NCI-H524 (cell line): Measurements from ENCODE around the gene ISOC1.
A peak's percentile ranks its signal among the peaks of the same experiment; 100 is the strongest.

Experiments
- DNase-seq, 2 experiments: peaks; one replicate each; lab custom pipeline; 2025; lab: John Stamatoyannopoulos, UW

Gene ISOC1

DNA sequence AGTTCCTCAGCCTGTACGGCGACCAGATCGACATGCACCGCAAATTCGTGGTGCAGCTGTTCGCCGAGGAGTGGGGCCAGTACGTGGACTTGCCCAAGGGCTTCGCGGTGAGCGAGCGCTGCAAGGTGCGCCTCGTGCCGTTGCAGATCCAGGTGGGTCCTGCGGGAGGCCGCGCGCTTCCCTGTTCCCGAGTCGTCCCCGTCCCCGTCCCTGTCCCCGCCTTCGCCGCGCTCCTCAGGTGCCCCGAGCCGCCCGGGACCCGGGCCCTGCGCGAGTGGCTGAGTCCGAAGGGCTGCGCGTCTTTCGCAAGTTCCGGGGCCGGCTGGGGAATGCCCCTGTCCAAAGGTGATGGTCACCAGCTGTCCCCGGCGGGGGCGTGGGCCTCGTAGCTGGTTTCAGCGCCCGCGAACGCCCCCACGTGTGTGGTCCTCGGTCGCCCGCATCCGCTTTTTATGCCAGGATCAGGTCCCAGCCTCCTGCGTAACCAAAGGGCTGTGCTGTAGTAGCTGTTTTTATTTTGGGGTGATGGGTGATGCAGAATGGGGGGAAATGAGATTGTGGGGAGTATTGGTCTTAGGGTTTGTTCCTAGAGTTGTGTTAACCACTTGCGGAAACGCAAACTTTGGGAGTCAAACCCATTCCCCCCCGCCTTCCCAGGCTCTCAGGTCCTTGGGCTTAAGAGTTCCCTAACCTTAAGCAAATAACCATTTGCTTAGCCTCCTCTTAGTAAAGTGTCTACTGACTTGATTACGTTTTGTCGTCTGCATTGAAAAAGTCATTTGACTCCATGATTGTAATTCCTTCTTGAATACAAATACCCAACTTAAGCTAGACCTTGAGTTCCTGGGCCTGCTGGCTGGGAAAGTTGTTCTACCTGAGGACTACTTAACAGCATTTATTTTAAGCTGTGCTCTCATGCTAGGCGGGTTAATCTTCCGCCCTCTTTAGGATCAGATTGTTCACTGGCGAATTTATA, 663 bp downstream of the ISOC1 start:
- DNase-seq, result peak; percentile 6 to 52

DNA sequence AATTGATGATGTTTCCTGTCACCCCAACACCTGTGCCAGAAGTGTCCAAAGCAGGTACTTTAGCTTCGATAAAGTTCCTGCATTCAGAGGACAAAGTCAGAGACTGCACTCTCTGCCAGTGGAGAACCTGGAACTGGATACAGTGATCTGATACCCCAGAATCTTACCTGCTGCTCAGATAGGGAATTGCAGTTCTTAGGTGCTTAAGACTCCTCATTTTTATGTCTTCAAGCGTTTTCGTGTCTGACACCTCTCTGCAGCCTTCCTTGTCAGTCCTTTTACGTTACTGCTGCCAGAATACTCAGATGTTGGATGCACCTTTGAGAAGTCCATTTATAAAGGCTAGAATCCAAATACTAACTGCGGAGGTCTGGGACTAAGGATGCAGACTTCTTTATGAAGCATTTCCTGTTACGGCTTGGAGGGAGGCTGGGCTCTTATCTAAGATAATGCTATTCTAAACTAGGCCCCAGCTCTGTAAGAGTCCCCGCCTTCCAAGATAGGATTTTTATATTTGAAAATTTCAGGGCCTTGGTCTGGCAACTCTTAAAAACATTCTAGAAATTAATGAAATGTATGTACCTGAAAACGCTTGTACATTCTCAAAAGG, 1.9 kb downstream of the ISOC1 start:
- no peak for DNase-seq

- no peak for DNase-seq
These were observed 3.1 kb downstream of the ISOC1 start for GRCh38 chr5:129097498-129098296.

- DNase-seq, result no peak
These were observed 4.1 kb downstream of the ISOC1 start for GRCh38 chr5:129098488-129099183.

GRCh38 chr5:129099184-129099569, 4.6 kb downstream of the ISOC1 start:
- DNase-seq, result no peak

GRCh38 chr5:129101794-129102193, 7.2 kb downstream of the ISOC1 start:
- no peak for DNase-seq

DNA sequence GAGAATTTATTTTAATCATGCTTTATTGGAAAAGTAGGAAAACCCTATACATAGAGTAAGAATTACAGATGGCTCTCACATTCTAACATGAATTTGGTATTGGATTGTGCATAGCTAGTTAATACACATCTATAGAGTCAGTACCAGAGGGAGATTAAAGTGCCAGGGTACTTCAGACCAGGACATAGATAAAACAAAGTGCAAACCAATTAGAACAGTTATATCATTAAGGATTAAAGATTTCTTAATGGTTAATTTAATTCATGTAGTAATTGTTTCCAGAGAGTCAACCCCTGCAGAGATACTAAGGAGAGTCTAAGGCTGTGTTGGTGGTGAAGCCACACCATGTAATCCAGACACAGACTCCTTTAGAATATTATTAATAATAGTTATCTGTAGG, 8.8 kb downstream of the ISOC1 start:
- no peak for DNase-seq

DNA sequence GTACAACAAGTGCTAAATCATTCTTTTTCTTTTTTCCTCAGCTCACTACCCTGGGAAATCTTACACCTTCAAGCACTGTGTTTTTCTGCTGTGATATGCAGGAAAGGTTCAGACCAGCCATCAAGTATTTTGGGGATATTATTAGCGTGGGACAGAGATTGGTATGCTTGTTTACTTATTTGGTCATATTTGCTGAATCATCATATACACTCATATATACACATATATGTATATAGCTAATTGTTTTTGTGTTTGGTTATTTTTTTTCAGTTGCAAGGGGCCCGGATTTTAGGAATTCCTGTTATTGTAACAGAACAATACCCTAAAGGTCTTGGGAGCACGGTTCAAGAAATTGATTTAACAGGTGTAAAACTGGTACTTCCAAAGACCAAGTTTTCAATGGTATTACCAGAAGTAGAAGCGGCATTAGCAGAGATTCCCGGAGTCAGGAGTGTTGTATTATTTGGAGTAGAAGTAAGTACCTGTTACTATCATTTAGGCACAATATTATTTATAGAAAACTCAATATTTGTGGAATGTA, 10.4 kb downstream of the ISOC1 start:
- DNase-seq, result no peak

- no peak for DNase-seq
These were observed 13.1 kb downstream of the ISOC1 start for GRCh38 chr5:129107637-129108036.

DNA sequence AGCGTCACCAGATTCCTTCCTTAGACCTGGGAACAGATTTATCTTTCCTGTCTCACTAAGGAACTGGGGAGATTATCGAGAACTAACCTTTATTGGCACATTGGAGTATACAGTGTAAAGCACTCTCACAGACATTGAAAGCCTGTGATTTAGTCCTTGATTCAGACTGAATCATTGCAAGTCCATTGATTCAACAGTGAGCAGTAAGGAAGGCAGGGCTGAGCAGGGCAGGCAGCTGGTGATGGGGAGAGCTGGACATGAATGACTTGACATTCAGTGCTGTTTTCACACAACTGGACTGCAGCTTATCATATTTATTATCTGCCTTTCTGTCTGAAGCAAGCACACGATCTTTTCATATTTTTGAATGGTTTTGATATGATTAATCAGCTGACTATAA, 16.2 kb downstream of the ISOC1 start:
- no peak for DNase-seq

- DNase-seq, result no peak
These were observed 16.8 kb downstream of the ISOC1 start for GRCh38 chr5:129111351-129111750.

DNA sequence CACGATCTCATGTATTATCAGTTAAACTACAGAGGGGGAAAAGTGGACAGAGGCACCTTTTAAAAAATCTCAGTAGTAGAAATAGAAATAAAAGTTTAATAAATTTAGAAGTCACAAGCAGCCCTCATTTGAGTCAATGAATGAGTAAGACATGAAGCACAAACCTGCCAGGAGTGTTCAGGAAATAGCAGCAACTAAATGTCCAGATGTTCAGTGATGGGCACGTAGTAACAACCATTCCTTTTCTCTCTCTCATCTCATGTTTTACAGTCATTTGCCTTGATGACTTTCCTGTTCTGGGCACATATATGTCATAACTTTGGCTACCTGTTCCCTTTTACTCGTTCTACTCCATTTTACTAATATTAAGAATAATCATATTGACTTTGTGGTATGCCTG, 17.7 kb downstream of the ISOC1 start:
- no peak for DNase-seq

- no peak for DNase-seq
These were observed 19.3 kb downstream of the ISOC1 start for GRCh38 chr5:129113867-129114266.

DNA sequence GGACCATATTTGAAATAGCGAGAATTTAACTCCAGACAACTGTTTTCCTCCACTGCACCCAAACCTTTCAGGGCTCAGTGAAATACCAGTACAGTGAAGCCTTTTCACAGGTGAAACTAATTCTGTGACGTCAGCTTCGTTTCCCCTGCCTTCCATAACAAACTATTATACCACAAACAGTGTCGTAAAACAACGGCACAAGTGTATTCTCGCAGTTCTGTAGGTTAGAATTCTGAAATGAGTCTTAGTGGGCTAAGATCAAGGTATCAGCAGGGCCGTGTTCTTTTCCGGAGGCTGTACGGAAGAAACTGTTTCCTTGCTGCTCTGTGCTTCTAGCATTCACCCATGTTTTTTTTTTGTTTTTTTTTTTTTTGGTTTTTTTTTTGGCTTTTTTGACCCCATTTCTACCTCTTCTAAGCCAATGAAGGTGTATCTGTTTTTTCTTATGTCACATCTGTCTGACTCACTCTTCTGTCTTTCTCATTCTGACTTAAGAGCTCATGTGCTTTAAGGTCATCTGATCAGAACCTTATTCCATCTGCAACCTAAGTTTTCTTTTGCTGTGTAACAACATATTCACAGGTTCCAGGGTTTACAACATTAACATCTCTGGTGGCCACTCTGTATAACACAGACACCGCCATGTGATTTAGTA, 20.1 kb downstream of the ISOC1 start:
- no peak for DNase-seq

DNA sequence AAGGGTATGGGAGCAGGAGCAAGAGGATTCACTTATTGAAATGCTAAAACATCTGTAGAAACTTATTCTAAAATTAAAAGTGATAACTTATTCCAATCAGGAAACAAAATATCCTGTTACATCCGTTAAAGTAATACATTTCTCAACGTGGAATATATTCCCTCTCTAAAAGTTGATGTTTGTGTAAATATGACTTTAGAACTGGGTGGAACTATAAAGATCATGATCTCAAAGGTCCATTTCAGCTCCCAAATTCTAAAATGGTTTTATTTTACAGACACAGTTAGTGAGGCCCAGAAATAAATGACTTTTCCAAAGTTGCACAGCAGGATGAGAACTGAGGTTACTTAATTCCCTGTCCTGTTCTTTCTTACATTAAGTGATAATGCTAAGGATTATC, 21.1 kb downstream of the ISOC1 start:
- no peak for DNase-seq

GRCh38 chr5:129116797-129117196, 22.2 kb downstream of the ISOC1 start:
- no peak for DNase-seq

GRCh38 chr5:129118405-129118804, 23.9 kb downstream of the ISOC1 start:
- peak; percentile 40 to 55 for DNase-seq

DNA sequence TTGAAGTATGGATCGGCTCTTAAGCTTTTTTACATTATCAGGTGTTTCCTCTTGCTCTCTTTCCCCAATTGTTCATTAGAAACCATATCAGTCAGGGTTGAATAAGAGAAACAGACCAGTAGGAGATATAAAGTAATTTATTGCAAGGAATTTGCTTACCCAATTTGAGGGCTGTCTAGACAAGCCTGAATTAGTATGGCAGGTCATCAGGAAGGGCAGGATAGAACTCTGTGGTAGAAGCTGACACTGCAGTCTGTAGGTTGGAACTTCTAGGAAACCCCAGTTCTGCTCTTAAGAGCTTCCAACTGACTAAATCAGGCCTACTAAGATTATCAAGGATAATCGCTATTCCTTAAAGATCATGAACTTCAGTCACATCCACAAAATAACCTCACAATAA, 24.3 kb downstream of the ISOC1 start:
- DNase-seq, result no peak

- no peak for DNase-seq
These were observed 25.6 kb downstream of the ISOC1 start for GRCh38 chr5:129120158-129120581.

DNA sequence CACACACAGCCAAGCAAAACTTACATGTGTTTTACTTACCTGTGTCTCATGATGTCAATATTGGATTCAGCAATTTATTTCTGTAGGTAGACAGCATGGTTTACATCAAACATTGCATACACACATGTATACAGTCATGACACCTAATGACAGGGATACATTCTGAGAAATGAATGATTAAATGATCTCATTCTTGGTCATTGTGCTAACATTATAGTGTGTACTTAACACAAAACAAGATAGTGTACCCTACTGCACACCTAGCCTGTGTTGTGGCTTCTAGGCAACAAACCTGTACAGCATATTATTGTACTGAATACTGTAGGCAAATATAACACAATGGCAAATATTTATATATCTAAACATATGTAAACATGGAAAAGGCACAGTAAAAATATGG, 28.0 kb downstream of the ISOC1 start:
- DNase-seq, result no peak

- DNase-seq, result no peak
These were observed 30.1 kb downstream of the ISOC1 start for GRCh38 chr5:129124608-129125007.
